SK-N-SH treated with all-trans-retinoic acid at 6 μM for 48 hours (cell line): ENCODE results near the gene NOM1.

Experiments
- ATAC-seq: fragments of 200-7000 bp; cut with Tn5 transposase; 3 replicates; pipeline ENCODE4 v1.9.1; 2020; ENCODE audit warnings: mild to moderate bottlenecking, moderate library complexity
- ARNTL ChIP-seq: fragments of 450-650 bp; formaldehyde crosslinking; IDR thresholded peaks from 2 replicates; pipeline ENCODE4 v1.5.0; 2020; ENCODE audit warnings: low read depth, mild to moderate bottlenecking, moderate library complexity, borderline replicate concordance
- BACH2 ChIP-seq: fragments of 250-450 bp; sonication (Bioruptor Pico); IDR thresholded peaks from 2 replicates; pipeline ENCODE4 v1.9.0; 2021; ENCODE audit warnings: mild to moderate bottlenecking, borderline replicate concordance
- CREB5 ChIP-seq: fragments of 250-450 bp; sonication (Bioruptor Pico); IDR thresholded peaks from 2 replicates; pipeline ENCODE4 v1.5.1; 2020; ENCODE audit warnings: low read depth, mild to moderate bottlenecking, moderate library complexity
- CSDC2 ChIP-seq: fragments of 250-450 bp; sonication (Bioruptor Pico); IDR thresholded peaks from 2 replicates; pipeline ENCODE4 v1.5.0; 2020; ENCODE audit warnings: mild to moderate bottlenecking, moderate library complexity
- ESRRG ChIP-seq: fragments of 250-450 bp; sonication (Bioruptor Pico); IDR thresholded peaks from 2 replicates; pipeline ENCODE4 v1.6.1; 2021; ENCODE audit warnings: mild to moderate bottlenecking
- GLIS3 ChIP-seq: fragments of 250-450 bp; sonication (Bioruptor Pico); IDR thresholded peaks from 2 replicates; pipeline ENCODE4 v1.5.0; 2020; ENCODE audit warnings: mild to moderate bottlenecking, moderate library complexity
- ISL1 ChIP-seq: fragments of 250-450 bp; sonication (Bioruptor Pico); IDR thresholded peaks from 2 replicates; pipeline ENCODE4 v2.1.2; 2022; ENCODE audit warnings: mild to moderate bottlenecking, moderate library complexity
- OSR1 ChIP-seq: fragments of 250-450 bp; sonication (Bioruptor Pico); IDR thresholded peaks from 2 replicates; pipeline ENCODE4 v1.8.0; 2022; ENCODE audit warnings: moderate library complexity, mild to moderate bottlenecking, inconsistent platforms
- PPARA ChIP-seq: fragments of 250-450 bp; sonication (Bioruptor Pico); IDR thresholded peaks from 2 replicates; pipeline ENCODE4 v1.5.0; 2020; ENCODE audit warnings: mild to moderate bottlenecking, borderline replicate concordance
- RARB ChIP-seq: fragments of 250-450 bp; sonication (Bioruptor Pico); IDR thresholded peaks from 2 replicates; pipeline ENCODE4 v1.8.0; 2021; ENCODE audit warnings: mild to moderate bottlenecking, moderate library complexity
- SNAI2 ChIP-seq: fragments of 250-450 bp; sonication (Bioruptor Pico); IDR thresholded peaks from 2 replicates; pipeline ENCODE4 v1.5.0; 2020; ENCODE audit warnings: mild to moderate bottlenecking, moderate library complexity
- TCF4 ChIP-seq: fragments of 250-450 bp; sonication (Bioruptor Pico); IDR thresholded peaks from 2 replicates; pipeline ENCODE4 v1.8.0; 2021; ENCODE audit warnings: mild to moderate bottlenecking, moderate library complexity, borderline replicate concordance
- TOX ChIP-seq: fragments of 250-450 bp; sonication (Bioruptor Pico); IDR thresholded peaks from 2 replicates; pipeline ENCODE4 v1.8.0; 2021; ENCODE audit warnings: mild to moderate bottlenecking, moderate library complexity, borderline replicate concordance
- TSHZ2 ChIP-seq: fragments of 250-450 bp; sonication (Bioruptor Pico); IDR thresholded peaks from 2 replicates; pipeline ENCODE4 v1.5.0; 2020; ENCODE audit warnings: mild to moderate bottlenecking, moderate library complexity
- ZC3H10 ChIP-seq: fragments of 250-450 bp; sonication (Bioruptor Pico); IDR thresholded peaks from 2 replicates; pipeline ENCODE4 v1.5.1; 2021; ENCODE audit warnings: mild to moderate bottlenecking, moderate library complexity
- ZFP3 ChIP-seq: fragments of 250-450 bp; sonication (Bioruptor Pico); IDR thresholded peaks from 2 replicates; pipeline ENCODE4 v1.5.0; 2020; ENCODE audit warnings: mild to moderate bottlenecking, moderate library complexity
- ZFP30 ChIP-seq: fragments of 450-650 bp; formaldehyde crosslinking; IDR thresholded peaks from 2 replicates; pipeline ENCODE4 v1.5.0; 2022; ENCODE audit warnings: mild to moderate bottlenecking, moderate library complexity
- ZNF565 ChIP-seq: fragments of 450-650 bp; formaldehyde crosslinking; conservative IDR thresholded peaks from 2 replicates; pipeline ENCODE4 v1.5.0; 2020; ENCODE audit warnings: low read depth, mild to moderate bottlenecking, moderate library complexity
- ZNF70 ChIP-seq: fragments of 450-650 bp; formaldehyde crosslinking; IDR thresholded peaks from 2 replicates; pipeline ENCODE4 v1.5.0; 2020; ENCODE audit warnings: mild to moderate bottlenecking, moderate library complexity
- ZNF8 ChIP-seq: fragments of 450-650 bp; formaldehyde crosslinking; IDR thresholded peaks from 2 replicates; pipeline ENCODE4 v1.5.0; 2020; ENCODE audit warnings: mild to moderate bottlenecking, moderate library complexity
- TF ChIP-seq, protein P1 (sequence below): fragments of 250-450 bp; sonication (Bioruptor Pico); IDR thresholded peaks from 2 replicates; pipeline ENCODE4 v1.8.0; 2020; ENCODE audit warnings: mild to moderate bottlenecking, moderate library complexity, borderline replicate concordance
- TF ChIP-seq, protein P2 (sequence below): fragments of 250-450 bp; sonication (Bioruptor Pico); IDR thresholded peaks from 2 replicates; pipeline ENCODE4 v1.8.0; 2021; ENCODE audit warnings: low read depth, mild to moderate bottlenecking, moderate library complexity, borderline replicate concordance
- TF ChIP-seq, protein P3 (sequence below): fragments of 250-450 bp; sonication (Bioruptor Pico); IDR thresholded peaks from 2 replicates; pipeline ENCODE4 v1.5.1; 2021; ENCODE audit warnings: mild to moderate bottlenecking, moderate library complexity

The NOM1 gene

GRCh38 chr7:156979007-156979606, 29.6 kb downstream of the NOM1 start:
- ATAC-seq, result no peak
- TF ChIP-seq ARNTL (CRISPR knock-in tag) (no peak), TCF4 (CRISPR knock-in tag) (no peak), CSDC2 (CRISPR knock-in tag) (no peak), ZFP30 (no peak), ZNF70 (CRISPR knock-in tag) (no peak), ZC3H10 (no peak), CREB5 (CRISPR knock-in tag) (no peak), SNAI2 (CRISPR knock-in tag) (no peak), ZNF8 (no peak), GLIS3 (CRISPR knock-in tag) (no peak), PPARA (no peak), OSR1 (CRISPR knock-in tag) (no peak)
- TF ChIP-seq, protein P1, sequence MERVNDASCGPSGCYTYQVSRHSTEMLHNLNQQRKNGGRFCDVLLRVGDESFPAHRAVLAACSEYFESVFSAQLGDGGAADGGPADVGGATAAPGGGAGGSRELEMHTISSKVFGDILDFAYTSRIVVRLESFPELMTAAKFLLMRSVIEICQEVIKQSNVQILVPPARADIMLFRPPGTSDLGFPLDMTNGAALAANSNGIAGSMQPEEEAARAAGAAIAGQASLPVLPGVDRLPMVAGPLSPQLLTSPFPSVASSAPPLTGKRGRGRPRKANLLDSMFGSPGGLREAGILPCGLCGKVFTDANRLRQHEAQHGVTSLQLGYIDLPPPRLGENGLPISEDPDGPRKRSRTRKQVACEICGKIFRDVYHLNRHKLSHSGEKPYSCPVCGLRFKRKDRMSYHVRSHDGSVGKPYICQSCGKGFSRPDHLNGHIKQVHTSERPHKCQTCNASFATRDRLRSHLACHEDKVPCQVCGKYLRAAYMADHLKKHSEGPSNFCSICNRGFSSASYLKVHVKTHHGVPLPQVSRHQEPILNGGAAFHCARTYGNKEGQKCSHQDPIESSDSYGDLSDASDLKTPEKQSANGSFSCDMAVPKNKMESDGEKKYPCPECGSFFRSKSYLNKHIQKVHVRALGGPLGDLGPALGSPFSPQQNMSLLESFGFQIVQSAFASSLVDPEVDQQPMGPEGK, result no peak
- TF ChIP-seq, all 23 proteins: peak for 0

DNA sequence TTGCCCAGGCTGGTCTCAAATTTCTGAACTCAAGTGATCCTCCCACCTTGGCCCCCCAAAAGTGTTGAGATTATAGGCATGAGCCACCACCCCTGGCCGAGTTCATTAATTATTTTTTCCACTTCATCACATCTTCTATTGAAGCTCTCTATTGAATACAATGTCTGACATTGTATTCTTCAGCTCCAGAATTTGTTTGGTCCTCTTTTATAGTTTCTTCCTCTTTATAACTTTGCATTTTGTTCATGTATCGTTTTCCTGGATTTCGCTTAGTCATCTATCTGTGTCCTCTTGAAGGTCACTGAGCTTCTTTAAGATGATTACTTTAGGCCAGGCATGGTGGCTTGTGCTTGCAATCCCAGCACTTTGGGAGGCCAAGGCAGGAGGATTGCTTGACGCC, 30.2 kb downstream of the NOM1 start:
- TF ChIP-seq ZFP3 (CRISPR knock-in tag) (no peak), ESRRG (no peak), ZNF70 (CRISPR knock-in tag) (no peak), OSR1 (CRISPR knock-in tag) (no peak), TCF4 (CRISPR knock-in tag) (no peak), ISL1 (no peak), TSHZ2 (CRISPR knock-in tag) (no peak), ZNF565 (CRISPR knock-in tag) (no peak), BACH2 (no peak), GLIS3 (CRISPR knock-in tag) (no peak), ARNTL (CRISPR knock-in tag) (no peak), RARB (no peak), CSDC2 (CRISPR knock-in tag) (no peak), SNAI2 (CRISPR knock-in tag) (no peak), ZC3H10 (no peak), ZNF8 (no peak), TOX (CRISPR knock-in tag) (no peak)
- TF ChIP-seq, protein P1, result no peak
- TF ChIP-seq, protein P2, sequence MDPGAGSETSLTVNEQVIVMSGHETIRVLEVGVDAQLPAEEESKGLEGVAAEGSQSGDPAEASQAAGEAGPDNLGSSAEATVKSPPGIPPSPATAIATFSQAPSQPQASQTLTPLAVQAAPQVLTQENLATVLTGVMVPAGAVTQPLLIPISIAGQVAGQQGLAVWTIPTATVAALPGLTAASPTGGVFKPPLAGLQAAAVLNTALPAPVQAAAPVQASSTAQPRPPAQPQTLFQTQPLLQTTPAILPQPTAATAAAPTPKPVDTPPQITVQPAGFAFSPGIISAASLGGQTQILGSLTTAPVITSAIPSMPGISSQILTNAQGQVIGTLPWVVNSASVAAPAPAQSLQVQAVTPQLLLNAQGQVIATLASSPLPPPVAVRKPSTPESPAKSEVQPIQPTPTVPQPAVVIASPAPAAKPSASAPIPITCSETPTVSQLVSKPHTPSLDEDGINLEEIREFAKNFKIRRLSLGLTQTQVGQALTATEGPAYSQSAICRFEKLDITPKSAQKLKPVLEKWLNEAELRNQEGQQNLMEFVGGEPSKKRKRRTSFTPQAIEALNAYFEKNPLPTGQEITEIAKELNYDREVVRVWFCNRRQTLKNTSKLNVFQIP (CRISPR knock-in tag), result no peak
- TF ChIP-seq, protein P3, sequence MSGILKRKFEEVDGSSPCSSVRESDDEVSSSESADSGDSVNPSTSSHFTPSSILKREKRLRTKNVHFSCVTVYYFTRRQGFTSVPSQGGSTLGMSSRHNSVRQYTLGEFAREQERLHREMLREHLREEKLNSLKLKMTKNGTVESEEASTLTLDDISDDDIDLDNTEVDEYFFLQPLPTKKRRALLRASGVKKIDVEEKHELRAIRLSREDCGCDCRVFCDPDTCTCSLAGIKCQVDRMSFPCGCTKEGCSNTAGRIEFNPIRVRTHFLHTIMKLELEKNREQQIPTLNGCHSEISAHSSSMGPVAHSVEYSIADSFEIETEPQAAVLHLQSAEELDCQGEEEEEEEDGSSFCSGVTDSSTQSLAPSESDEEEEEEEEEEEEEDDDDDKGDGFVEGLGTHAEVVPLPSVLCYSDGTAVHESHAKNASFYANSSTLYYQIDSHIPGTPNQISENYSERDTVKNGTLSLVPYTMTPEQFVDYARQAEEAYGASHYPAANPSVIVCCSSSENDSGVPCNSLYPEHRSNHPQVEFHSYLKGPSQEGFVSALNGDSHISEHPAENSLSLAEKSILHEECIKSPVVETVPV (CRISPR knock-in tag), result no peak
- TF ChIP-seq, all 23 proteins: peak for 0
- no peak for ATAC-seq
